Superior temporal gyrus (tissue), 1 donor: ENCODE measurements around the gene MAPRE2.

Source experiments
- DNase-seq: peaks from one replicate; pipeline ENCODE4 v3.0.0-alpha.2; 2016; ENCODE audit errors: extremely low spot score

MAPRE2 gene

GRCh38 chr18:35032113-35032512 is 9.1 kb upstream of the MAPRE2 start:
- no peak for DNase-seq

GRCh38 chr18:35038029-35038428 is 3.2 kb upstream of the MAPRE2 start:
- DNase-seq: no peak

- no peak for DNase-seq
These were observed 2.2 kb upstream of the MAPRE2 start for GRCh38 chr18:35038881-35039491.

DNA sequence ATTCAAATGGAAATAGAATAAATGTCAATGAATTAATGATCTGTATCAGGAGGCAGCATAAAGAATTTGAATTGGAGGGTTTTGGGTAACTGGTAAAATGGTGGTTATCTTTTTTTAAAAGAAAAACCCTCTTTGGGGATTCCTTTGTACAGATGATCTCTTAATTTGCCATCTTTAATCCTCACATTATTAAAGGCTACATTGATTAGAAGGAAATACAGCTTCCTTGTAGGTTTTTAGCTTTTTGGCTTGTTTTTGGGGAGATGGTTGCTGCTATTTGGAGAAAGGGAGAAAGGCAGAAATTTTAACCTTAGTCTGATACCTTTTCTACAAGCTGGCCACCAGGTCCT is 600 bp upstream of the MAPRE2 start:
- no peak for DNase-seq

- peak; percentile 67 for DNase-seq
These were observed 688 bp downstream of the MAPRE2 start for GRCh38 chr18:35041815-35042387.

- DNase-seq: no peak
These were observed 1.3 kb downstream of the MAPRE2 start for GRCh38 chr18:35042389-35043071.

DNA sequence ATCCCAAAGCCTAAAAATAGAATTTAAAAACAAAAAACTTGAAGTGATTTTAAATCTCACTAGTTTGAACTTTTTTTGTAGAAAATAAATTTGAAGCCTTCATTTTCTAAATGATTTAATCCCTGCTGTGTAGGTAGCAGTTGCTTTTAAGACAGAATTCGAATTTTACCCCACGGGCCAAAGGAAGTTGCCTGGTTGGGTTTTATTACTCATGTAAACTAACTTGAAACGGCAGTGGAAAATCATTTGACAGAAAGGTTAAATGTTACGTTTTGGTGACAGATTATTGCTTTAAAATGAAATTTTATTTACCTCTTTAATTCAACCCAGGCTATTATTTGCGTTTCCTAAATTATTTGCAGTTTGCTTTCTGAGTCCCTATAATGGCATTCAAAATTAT is 2.0 kb downstream of the MAPRE2 start:
- DNase-seq: no peak

DNA sequence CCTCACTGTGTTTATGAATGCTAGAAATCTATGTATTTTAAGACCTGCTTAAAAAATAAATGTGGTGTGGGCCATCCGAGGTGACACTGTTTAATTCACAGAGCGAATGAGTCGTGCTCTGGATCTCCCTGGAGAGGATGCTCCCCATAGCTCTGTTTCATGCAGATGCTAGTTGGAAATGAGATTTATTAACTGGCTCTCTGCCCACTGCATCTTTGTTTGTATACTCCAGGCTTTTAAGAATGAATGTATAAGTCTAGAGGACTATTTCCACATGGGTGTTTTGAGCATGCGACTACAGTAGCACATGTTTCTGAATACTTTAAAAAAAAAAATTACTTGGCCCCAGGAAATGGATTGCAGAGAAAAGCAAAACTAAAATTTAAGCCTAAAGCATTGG is 3.9 kb downstream of the MAPRE2 start:
- no peak for DNase-seq

DNA sequence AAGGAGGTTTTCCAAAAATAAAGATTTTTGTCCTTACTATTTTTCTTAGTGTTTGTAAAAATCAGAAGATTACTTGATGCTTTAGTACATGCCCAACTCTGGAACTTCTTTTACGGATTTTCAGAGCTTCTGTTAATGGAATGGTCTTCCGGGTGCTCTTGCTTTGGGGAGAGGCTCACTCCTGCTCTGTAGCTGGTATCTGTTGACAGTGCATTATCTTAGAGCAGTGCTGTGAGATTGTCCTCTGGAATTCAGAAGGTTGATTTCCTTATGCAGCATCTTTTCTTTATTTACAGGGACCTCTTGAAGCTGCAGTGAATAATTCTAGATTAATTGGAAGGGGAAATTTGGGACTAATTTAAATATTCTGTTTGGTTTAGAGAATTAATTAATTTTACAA is 4.6 kb downstream of the MAPRE2 start:
- DNase-seq: no peak

- no peak for DNase-seq
These were observed 6.6 kb downstream of the MAPRE2 start for GRCh38 chr18:35047697-35048292.

- no peak for DNase-seq
These were observed 8.2 kb downstream of the MAPRE2 start for GRCh38 chr18:35049111-35050027.

- DNase-seq: no peak
These were observed 8.9 kb downstream of the MAPRE2 start for GRCh38 chr18:35050028-35050546.

- DNase-seq: no peak
These were observed 9.5 kb downstream of the MAPRE2 start for GRCh38 chr18:35050705-35051195.

- DNase-seq: no peak
These were observed 10.6 kb downstream of the MAPRE2 start for GRCh38 chr18:35051641-35052377.

GRCh38 chr18:35054401-35054800 is 13.2 kb downstream of the MAPRE2 start:
- DNase-seq: no peak

- no peak for DNase-seq
These were observed 13.9 kb downstream of the MAPRE2 start for GRCh38 chr18:35055105-35055504.

- no peak for DNase-seq
These were observed 14.5 kb downstream of the MAPRE2 start for GRCh38 chr18:35055726-35056125.

GRCh38 chr18:35059280-35059927 is 18.2 kb downstream of the MAPRE2 start:
- DNase-seq: no peak

DNA sequence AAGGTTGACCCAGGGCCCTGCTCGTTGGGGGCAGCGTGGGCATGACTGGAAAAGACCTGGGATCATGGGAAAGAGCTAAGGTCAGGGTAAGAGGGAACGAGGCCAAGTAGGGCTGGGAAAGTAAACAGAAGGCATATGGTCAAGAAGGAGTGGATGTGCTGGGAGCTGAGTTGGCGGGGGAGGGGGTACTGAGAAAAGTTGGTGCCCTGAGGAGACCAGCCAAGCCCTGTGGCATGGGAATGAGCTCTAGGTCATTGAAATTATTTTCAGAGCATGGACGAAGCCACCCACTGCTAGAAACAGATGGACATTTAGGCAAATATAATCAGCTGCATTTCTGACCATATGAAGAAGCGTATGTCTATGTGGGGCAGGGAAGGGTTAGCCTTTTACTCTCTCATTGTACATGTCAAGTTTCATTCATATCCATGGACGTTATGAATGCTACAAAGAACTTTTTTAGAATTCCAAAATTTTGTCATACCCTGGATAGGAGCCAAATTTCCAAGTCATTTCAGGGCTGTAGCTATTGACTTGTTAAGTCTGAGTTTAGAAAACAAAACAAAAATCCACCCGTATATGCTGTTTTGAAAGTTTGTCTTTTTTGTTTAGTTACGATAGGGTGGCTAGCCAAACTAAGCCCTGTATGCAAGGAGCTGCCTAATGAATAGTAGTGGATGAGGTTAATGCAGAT is 19.1 kb downstream of the MAPRE2 start:
- DNase-seq: no peak

DNA sequence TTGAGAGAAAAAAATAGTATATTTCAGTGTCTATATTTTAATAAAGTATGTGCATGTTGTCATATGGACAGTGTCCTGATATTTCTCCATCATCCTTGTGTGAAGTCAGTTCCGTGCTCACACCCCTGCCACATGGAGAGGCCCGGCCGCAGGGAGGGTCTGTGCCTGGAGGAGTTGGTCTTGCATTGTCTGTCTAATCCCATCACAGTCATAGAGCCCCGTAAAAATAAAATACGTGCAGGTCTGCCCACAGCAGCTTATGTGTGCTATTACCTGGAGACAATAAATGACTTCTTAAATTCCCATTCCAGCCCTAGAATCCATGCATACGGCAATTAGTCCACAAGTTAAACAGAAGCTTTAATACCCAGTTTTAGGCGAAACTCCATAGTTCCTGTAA is 20.1 kb downstream of the MAPRE2 start:
- no peak for DNase-seq
